Inferior parietal cortex (tissue), 1 donor: ENCODE data around the gene CRYBA4.
A peak's percentile ranks its signal among the peaks of the same experiment; 100 is the strongest.

Experiments used
- DNase-seq: peaks from one replicate; pipeline ENCODE4 v3.0.0-alpha.2; 2016; ENCODE audit errors: extremely low spot score

CRYBA4 gene

GRCh38 chr22:26660961-26661578 lies 39.3 kb downstream of the CRYBA4 start:
- DNase-seq: no peak

- DNase-seq: no peak
Observed at GRCh38 chr22:26662160-26662559, 40.4 kb downstream of the CRYBA4 start.

- DNase-seq: no peak
Observed at GRCh38 chr22:26663374-26663923, 41.7 kb downstream of the CRYBA4 start.

GRCh38 chr22:26665813-26666231 lies 44.1 kb downstream of the CRYBA4 start:
- no peak for DNase-seq

- DNase-seq: no peak
Observed at GRCh38 chr22:26667140-26667539, 45.4 kb downstream of the CRYBA4 start.

- no peak for DNase-seq
Observed at GRCh38 chr22:26669060-26669481, 47.3 kb downstream of the CRYBA4 start.

- DNase-seq: no peak
Observed at GRCh38 chr22:26670459-26670858, 48.7 kb downstream of the CRYBA4 start.

- DNase-seq: no peak
Observed at GRCh38 chr22:26671317-26672059, 49.7 kb downstream of the CRYBA4 start.

- DNase-seq: no peak
Observed at GRCh38 chr22:26672060-26672471, 50.3 kb downstream of the CRYBA4 start.

- DNase-seq: peak; percentile 94
Observed at GRCh38 chr22:26672590-26673468, 51.1 kb downstream of the CRYBA4 start.

- no peak for DNase-seq
Observed at GRCh38 chr22:26673486-26673885, 51.7 kb downstream of the CRYBA4 start.

- no peak for DNase-seq
Observed at GRCh38 chr22:26674211-26675190, 52.7 kb downstream of the CRYBA4 start.

GRCh38 chr22:26675687-26676268 lies 54.0 kb downstream of the CRYBA4 start:
- DNase-seq: no peak

GRCh38 chr22:26677217-26677616 lies 55.5 kb downstream of the CRYBA4 start:
- no peak for DNase-seq

- DNase-seq: peak; percentile 84
Observed at GRCh38 chr22:26679003-26679629, 57.4 kb downstream of the CRYBA4 start.
